ENCODE results near the gene KCNK5.

DNA sequence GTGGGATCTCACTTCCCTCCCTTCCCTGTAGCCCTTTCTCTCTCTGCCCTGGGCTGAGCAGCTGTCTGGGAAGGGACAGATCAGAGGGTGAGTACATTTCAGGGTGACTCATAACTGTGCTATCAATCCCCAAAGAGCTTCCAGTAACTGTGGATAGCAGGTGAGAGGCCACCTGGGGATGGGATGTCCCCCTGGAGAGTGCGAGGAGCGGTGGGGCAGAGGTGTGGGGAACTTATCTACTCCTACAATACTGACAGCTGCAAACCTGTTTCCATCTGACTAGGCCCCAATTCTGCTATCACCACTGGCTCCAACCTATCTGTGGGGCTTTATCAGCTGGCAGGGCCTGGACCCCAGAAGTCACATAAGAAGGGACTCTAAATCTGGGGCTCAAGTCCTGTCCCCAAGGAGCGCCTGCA lies 32.6 kb downstream of the KCNK5 start:
- TF ChIP-seq TAF1 (IDR thresholded peaks at IDR 0.05; ENCODE audit: low read depth) (no peak), POLR2AphosphoS5 (IDR thresholded peaks at IDR 0.05) (no peak)
- TF ChIP-seq, protein P1, sequence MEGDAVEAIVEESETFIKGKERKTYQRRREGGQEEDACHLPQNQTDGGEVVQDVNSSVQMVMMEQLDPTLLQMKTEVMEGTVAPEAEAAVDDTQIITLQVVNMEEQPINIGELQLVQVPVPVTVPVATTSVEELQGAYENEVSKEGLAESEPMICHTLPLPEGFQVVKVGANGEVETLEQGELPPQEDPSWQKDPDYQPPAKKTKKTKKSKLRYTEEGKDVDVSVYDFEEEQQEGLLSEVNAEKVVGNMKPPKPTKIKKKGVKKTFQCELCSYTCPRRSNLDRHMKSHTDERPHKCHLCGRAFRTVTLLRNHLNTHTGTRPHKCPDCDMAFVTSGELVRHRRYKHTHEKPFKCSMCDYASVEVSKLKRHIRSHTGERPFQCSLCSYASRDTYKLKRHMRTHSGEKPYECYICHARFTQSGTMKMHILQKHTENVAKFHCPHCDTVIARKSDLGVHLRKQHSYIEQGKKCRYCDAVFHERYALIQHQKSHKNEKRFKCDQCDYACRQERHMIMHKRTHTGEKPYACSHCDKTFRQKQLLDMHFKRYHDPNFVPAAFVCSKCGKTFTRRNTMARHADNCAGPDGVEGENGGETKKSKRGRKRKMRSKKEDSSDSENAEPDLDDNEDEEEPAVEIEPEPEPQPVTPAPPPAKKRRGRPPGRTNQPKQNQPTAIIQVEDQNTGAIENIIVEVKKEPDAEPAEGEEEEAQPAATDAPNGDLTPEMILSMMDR (IDR thresholded peaks at IDR 0.05; ENCODE audit: poor library complexity, severe bottlenecking), result no peak
- TF ChIP-seq, protein P2, sequence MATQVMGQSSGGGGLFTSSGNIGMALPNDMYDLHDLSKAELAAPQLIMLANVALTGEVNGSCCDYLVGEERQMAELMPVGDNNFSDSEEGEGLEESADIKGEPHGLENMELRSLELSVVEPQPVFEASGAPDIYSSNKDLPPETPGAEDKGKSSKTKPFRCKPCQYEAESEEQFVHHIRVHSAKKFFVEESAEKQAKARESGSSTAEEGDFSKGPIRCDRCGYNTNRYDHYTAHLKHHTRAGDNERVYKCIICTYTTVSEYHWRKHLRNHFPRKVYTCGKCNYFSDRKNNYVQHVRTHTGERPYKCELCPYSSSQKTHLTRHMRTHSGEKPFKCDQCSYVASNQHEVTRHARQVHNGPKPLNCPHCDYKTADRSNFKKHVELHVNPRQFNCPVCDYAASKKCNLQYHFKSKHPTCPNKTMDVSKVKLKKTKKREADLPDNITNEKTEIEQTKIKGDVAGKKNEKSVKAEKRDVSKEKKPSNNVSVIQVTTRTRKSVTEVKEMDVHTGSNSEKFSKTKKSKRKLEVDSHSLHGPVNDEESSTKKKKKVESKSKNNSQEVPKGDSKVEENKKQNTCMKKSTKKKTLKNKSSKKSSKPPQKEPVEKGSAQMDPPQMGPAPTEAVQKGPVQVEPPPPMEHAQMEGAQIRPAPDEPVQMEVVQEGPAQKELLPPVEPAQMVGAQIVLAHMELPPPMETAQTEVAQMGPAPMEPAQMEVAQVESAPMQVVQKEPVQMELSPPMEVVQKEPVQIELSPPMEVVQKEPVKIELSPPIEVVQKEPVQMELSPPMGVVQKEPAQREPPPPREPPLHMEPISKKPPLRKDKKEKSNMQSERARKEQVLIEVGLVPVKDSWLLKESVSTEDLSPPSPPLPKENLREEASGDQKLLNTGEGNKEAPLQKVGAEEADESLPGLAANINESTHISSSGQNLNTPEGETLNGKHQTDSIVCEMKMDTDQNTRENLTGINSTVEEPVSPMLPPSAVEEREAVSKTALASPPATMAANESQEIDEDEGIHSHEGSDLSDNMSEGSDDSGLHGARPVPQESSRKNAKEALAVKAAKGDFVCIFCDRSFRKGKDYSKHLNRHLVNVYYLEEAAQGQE (IDR thresholded peaks at IDR 0.05; ENCODE audit: borderline replicate concordance), result no peak

Measured in neural cell (in vitro differentiated cells).